Ishikawa (cell line): ENCODE measurements around the gene MUC20.

ENCODE experiments used
- CEBPB ChIP-seq: IDR thresholded peaks from 2 replicates; pipeline ENCODE4 v1.6.1; 2012
- CREB1 ChIP-seq: IDR thresholded peaks from 2 replicates; pipeline ENCODE4 v1.6.1; 2012; ENCODE audit warnings: low read depth
- EGR1 ChIP-seq: IDR thresholded peaks from 2 replicates; pipeline ENCODE4 v1.6.1; 2012
- EP300 ChIP-seq: IDR thresholded peaks from 2 replicates; pipeline ENCODE4 v1.6.1; 2012; ENCODE audit warnings: borderline replicate concordance
- FOXM1 ChIP-seq: IDR thresholded peaks from 2 replicates; pipeline ENCODE4 v1.6.1; 2012; ENCODE audit warnings: low read depth, borderline replicate concordance
- MAX ChIP-seq: IDR thresholded peaks from 2 replicates; pipeline ENCODE4 v1.6.1; 2012
- NFIC ChIP-seq: IDR thresholded peaks from 2 replicates; pipeline ENCODE4 v1.6.1; 2012
- RAD21 ChIP-seq: IDR thresholded peaks from 2 replicates; pipeline ENCODE4 v1.6.1; 2012; ENCODE audit warnings: low read depth
- TAF1 ChIP-seq: IDR thresholded peaks from 2 replicates; pipeline ENCODE4 v1.6.1; 2012; ENCODE audit warnings: low read depth, mild to moderate bottlenecking
- TCF12 ChIP-seq: IDR thresholded peaks from 2 replicates; pipeline ENCODE4 v1.6.1; 2012; ENCODE audit warnings: low read depth
- TEAD4 ChIP-seq: IDR thresholded peaks from 2 replicates; pipeline ENCODE4 v1.6.1; 2012
- USF1 ChIP-seq: IDR thresholded peaks from 2 replicates; pipeline ENCODE4 v1.6.1; 2012
- YY1 ChIP-seq: IDR thresholded peaks from 2 replicates; pipeline ENCODE4 v1.6.1; 2012; ENCODE audit warnings: low read depth
- ZBTB7A ChIP-seq: IDR thresholded peaks from 2 replicates; pipeline ENCODE4 v1.6.1; 2012; ENCODE audit warnings: low read depth
- TF ChIP-seq, protein P1 (sequence below): IDR thresholded peaks from 2 replicates; pipeline ENCODE4 v1.6.1; 2012; ENCODE audit warnings: low read depth, mild to moderate bottlenecking

The MUC20 gene

DNA sequence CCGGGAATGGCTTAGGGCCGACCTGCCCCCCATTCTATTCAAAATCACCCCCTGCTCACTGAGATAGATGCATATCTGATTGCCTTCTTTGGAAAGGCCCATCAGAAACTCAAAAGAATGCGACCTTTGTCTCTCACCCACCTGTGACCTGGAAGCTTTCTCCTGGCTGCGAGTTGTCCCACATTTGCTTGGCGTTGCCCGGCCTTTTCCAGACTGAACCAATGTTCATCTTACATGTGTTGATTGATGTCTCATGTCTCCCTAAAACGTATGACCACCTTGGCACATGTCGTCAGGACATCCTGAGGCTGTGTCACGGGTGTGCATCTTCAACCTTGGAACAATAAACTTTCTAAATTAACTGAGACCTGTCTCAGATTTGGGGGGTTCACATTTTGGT, 3.4 kb upstream of the MUC20 start:
- TF ChIP-seq TCF12, result no peak
- no peak for TF ChIP-seq NFIC
- no peak for TF ChIP-seq ZBTB7A
- TF ChIP-seq, protein P1, sequence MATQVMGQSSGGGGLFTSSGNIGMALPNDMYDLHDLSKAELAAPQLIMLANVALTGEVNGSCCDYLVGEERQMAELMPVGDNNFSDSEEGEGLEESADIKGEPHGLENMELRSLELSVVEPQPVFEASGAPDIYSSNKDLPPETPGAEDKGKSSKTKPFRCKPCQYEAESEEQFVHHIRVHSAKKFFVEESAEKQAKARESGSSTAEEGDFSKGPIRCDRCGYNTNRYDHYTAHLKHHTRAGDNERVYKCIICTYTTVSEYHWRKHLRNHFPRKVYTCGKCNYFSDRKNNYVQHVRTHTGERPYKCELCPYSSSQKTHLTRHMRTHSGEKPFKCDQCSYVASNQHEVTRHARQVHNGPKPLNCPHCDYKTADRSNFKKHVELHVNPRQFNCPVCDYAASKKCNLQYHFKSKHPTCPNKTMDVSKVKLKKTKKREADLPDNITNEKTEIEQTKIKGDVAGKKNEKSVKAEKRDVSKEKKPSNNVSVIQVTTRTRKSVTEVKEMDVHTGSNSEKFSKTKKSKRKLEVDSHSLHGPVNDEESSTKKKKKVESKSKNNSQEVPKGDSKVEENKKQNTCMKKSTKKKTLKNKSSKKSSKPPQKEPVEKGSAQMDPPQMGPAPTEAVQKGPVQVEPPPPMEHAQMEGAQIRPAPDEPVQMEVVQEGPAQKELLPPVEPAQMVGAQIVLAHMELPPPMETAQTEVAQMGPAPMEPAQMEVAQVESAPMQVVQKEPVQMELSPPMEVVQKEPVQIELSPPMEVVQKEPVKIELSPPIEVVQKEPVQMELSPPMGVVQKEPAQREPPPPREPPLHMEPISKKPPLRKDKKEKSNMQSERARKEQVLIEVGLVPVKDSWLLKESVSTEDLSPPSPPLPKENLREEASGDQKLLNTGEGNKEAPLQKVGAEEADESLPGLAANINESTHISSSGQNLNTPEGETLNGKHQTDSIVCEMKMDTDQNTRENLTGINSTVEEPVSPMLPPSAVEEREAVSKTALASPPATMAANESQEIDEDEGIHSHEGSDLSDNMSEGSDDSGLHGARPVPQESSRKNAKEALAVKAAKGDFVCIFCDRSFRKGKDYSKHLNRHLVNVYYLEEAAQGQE, result no peak
- TF ChIP-seq MAX, result no peak
- no peak for TF ChIP-seq EGR1
- TF ChIP-seq YY1, result no peak
- TF ChIP-seq TAF1, result no peak
- no peak for TF ChIP-seq TEAD4
- TF ChIP-seq EP300, result no peak
- TF ChIP-seq CEBPB, result no peak
- no peak for TF ChIP-seq USF1
- TF ChIP-seq RAD21, result no peak
- TF ChIP-seq FOXM1, result no peak
- TF ChIP-seq CREB1, result no peak

DNA sequence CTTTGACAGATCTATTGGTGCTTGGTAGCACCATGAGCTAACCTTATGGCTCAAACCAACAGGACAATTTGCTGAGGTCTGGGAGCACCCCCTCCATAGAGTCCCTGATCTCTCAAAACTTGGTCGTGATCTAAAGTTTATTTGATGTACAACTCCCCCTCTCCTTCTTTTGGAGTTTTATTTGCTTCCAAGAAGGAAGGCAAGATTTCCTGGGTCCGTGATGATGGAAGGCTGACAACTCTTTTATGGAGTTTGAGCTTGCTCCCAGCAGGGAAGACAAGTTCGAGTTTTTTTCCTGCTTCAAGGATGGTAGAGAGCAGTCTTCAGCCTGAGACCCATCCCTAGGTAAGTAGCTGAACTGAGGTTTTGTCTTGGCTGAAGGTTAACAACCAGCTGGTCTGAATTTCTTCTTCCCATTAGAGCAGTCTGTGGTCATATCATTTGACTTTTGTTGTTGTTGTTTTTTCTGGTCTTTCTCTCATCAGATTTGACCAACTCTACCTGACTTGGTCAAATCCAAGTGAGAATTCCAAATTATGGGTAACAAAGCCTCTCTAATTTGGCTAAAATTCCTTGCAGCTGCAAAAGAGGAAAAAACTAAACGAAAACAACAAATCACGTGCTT, 2.8 kb upstream of the MUC20 start:
- TF ChIP-seq TCF12, result no peak
- TF ChIP-seq ZBTB7A, result no peak
- TF ChIP-seq TEAD4, result no peak
- TF ChIP-seq MAX, result no peak
- TF ChIP-seq NFIC, result no peak
- no peak for TF ChIP-seq TAF1
- no peak for TF ChIP-seq USF1

GRCh38 chr3:195718477-195718984, 2.2 kb upstream of the MUC20 start:
- TF ChIP-seq, protein P1, result no peak
- TF ChIP-seq USF1 (no peak), TEAD4 (no peak), NFIC (no peak), MAX (no peak), EGR1 (no peak)

DNA sequence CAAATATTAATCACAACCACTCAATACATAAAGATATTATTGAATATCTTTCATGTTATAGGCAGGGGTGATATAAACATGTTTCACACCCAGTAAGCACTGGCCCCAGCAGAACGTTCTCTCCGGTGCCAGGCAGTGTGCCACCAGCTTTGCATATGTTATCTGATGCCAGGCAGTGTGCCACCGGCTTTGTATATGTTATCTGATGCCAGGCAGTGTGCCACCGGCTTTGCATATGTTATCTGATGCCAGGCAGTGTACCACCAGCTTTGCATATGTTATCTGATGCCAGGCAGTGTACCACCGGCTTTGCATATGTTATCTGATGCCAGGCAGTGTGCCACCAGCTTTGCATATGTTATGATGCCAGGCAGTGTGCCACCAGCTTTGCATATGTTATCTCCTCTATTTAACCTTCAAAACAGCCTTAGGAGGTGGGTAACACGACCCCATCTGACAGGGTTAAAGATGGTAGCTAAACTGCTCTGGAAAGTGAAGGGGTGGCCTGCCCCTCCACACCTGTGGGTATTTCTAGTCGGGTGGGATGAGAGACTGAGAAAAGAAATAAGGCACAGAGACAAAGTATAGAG, 6.9 kb downstream of the MUC20 start:
- TF ChIP-seq MAX, result no peak
- no peak for TF ChIP-seq EP300
- no peak for TF ChIP-seq TAF1
- no peak for TF ChIP-seq FOXM1
- TF ChIP-seq TEAD4, result no peak
- no peak for TF ChIP-seq USF1
- no peak for TF ChIP-seq RAD21
- TF ChIP-seq NFIC, result no peak
- TF ChIP-seq CREB1, result no peak
